SH-SY5Y (cell line): Measurements from ENCODE around the gene STAT3.

Experiments used
- GATA2 ChIP-seq: IDR thresholded peaks from 2 replicates; pipeline ENCODE4 v1.6.1; 2011; ENCODE audit warnings: mild to moderate bottlenecking, low read depth, low read length
- GATA3 ChIP-seq: IDR thresholded peaks from 2 replicates; pipeline ENCODE4 v1.6.1; 2011; ENCODE audit warnings: low read depth, mild to moderate bottlenecking, low read length, moderate library complexity

STAT3 gene

GRCh38 chr17:42321555-42321954 is 66.7 kb downstream of the STAT3 start:
- TF ChIP-seq GATA3, result no peak
- TF ChIP-seq GATA2, result no peak

- TF ChIP-seq GATA3 (no peak), GATA2 (no peak)
Observed at GRCh38 chr17:42317266-42317845, 70.9 kb downstream of the STAT3 start.

- TF ChIP-seq GATA3 (no peak), GATA2 (no peak)
Observed at GRCh38 chr17:42316755-42317154, 71.5 kb downstream of the STAT3 start.

- TF ChIP-seq GATA2 (no peak), GATA3 (no peak)
Observed at GRCh38 chr17:42315402-42316156, 72.7 kb downstream of the STAT3 start.

GRCh38 chr17:42313773-42314566 is 74.3 kb downstream of the STAT3 start:
- TF ChIP-seq GATA2 (no peak), GATA3 (no peak)

GRCh38 chr17:42313389-42313772 is 74.9 kb downstream of the STAT3 start:
- TF ChIP-seq GATA3, result no peak
- no peak for TF ChIP-seq GATA2

- TF ChIP-seq GATA3 (no peak), GATA2 (no peak)
Observed at GRCh38 chr17:42312285-42313130, 75.7 kb downstream of the STAT3 start.

- TF ChIP-seq GATA2 (no peak), GATA3 (no peak)
Observed at GRCh38 chr17:42312035-42312284, 76.3 kb downstream of the STAT3 start.

GRCh38 chr17:42311240-42312034 is 76.8 kb downstream of the STAT3 start:
- TF ChIP-seq GATA2 (no peak), GATA3 (no peak)

- TF ChIP-seq GATA2 (no peak), GATA3 (no peak)
Observed at GRCh38 chr17:42310787-42311215, 77.4 kb downstream of the STAT3 start.

- TF ChIP-seq GATA2 (no peak), GATA3 (no peak)
Observed at GRCh38 chr17:42309986-42310786, 78.1 kb downstream of the STAT3 start.

- TF ChIP-seq GATA3 (no peak), GATA2 (no peak)
Observed at GRCh38 chr17:42309142-42309541, 79.1 kb downstream of the STAT3 start.
